Measurements from ENCODE around the gene PRPF40A. TPM values are rescaled to one million over a fixed set of nuclear protein-coding genes. Genes with fewer than 3 reads are reported as not detected.

The PRPF40A gene
- total and polyA plus RNA-seq, 2 of the 8 experiments (the other 6 are each of a cell fraction or from before 2014, with no cell fraction given) = 85.5 to 176 TPM

GRCh38 chr2:152657043-152657442 lies 60.2 kb downstream of the PRPF40A start (continued):
- TF ChIP-seq CHD7 (IDR thresholded peaks at IDR 0.05; ENCODE audit: insufficient replicate concordance, low read length) (no peak), SP2 (IDR thresholded peaks at IDR 0.05; ENCODE audit: low read length) (no peak), MAFK (IDR thresholded peaks at IDR 0.05; ENCODE audit: low read depth, low read length) (no peak), MAX (IDR thresholded peaks at IDR 0.05) (no peak), SIX5 (IDR thresholded peaks at IDR 0.05; ENCODE audit: low read depth, low read length) (no peak), CTCF (IDR thresholded peaks at IDR 0.05; ENCODE audit: control extremely low read depth in 1 of 3, insufficient read depth in 1 of 3, low read depth in 1 of 3, low read length in 3 of 3) (no peak), GABPA (IDR thresholded peaks at IDR 0.05; ENCODE audit: borderline replicate concordance, insufficient read depth, low read length) (no peak), CTBP2 (IDR thresholded peaks at IDR 0.05; ENCODE audit: borderline replicate concordance, insufficient read depth, insufficient read length, low read length) (no peak), SUZ12 (IDR thresholded peaks at IDR 0.05; ENCODE audit: low read length) (no peak)

Data from H1 (cell line).